Measurements from ENCODE around the gene SMC6. TPM values are rescaled to one million over a fixed set of nuclear protein-coding genes. Genes with fewer than 3 reads are reported as not detected.

Gene SMC6
- total RNA-seq, 4 donors from 2014 or later, result 12.8 to 26.6 (median 16.8) TPM

- TF ChIP-seq CTCF (IDR thresholded peaks at IDR 0.05; ENCODE audit: low read depth), result no peak
Observed at GRCh38 chr2:17763641-17764333, 10.2 kb upstream of the SMC6 start.

- no peak for TF ChIP-seq CTCF (IDR thresholded peaks at IDR 0.05; ENCODE audit: low read depth)
Observed at GRCh38 chr2:17762451-17762850, 8.8 kb upstream of the SMC6 start.

- TF ChIP-seq CTCF (IDR thresholded peaks at IDR 0.05; ENCODE audit: low read depth), result no peak
Observed at GRCh38 chr2:17759805-17760204, 6.2 kb upstream of the SMC6 start.

- TF ChIP-seq CTCF (IDR thresholded peaks at IDR 0.05; ENCODE audit: low read depth), result no peak
Observed at GRCh38 chr2:17758118-17758517, 4.5 kb upstream of the SMC6 start.

GRCh38 chr2:17757321-17757720 is 3.7 kb upstream of the SMC6 start:
- no peak for TF ChIP-seq CTCF (IDR thresholded peaks at IDR 0.05; ENCODE audit: low read depth)

GRCh38 chr2:17756668-17757067 is 3.1 kb upstream of the SMC6 start:
- no peak for TF ChIP-seq CTCF (IDR thresholded peaks at IDR 0.05; ENCODE audit: low read depth)

- no peak for TF ChIP-seq CTCF (IDR thresholded peaks at IDR 0.05; ENCODE audit: low read depth)
Observed at GRCh38 chr2:17754773-17755425, 1.3 kb upstream of the SMC6 start.
